HG02885 (cell line): ENCODE measurements around the gene C2CD3.
"Not testable (repeated sequence)": the region's sequence is repeated elsewhere in the genome, so short reads cannot be mapped to it uniquely, and the experiment has no call there.

Source experiments
- ATAC-seq: cut with Tn5 transposase; IDR thresholded peaks from one replicate; pipeline ENCODE4 v1.9.1; 2021; ENCODE audit warnings: mild to moderate bottlenecking; ENCODE audit not compliant: unreplicated experiment, poor library complexity

C2CD3 gene

GRCh38 chr11:74121804-74122203 is 49.0 kb downstream of the C2CD3 start:
- ATAC-seq: no peak

GRCh38 chr11:74120260-74121035 is 50.4 kb downstream of the C2CD3 start:
- not testable (repeated sequence) for ATAC-seq

- no peak for ATAC-seq
These were observed 54.1 kb downstream of the C2CD3 start for GRCh38 chr11:74116719-74117118.

GRCh38 chr11:74112877-74113276 is 57.9 kb downstream of the C2CD3 start:
- no peak for ATAC-seq

- no peak for ATAC-seq
These were observed 64.7 kb downstream of the C2CD3 start for GRCh38 chr11:74106124-74106523.

GRCh38 chr11:74102321-74102720 is 68.5 kb downstream of the C2CD3 start:
- ATAC-seq: no peak

- ATAC-seq: no peak
These were observed 70.1 kb downstream of the C2CD3 start for GRCh38 chr11:74100735-74101134.

- ATAC-seq: no peak
These were observed 70.6 kb downstream of the C2CD3 start for GRCh38 chr11:74100231-74100630.

- no peak for ATAC-seq
These were observed 73.0 kb downstream of the C2CD3 start for GRCh38 chr11:74097686-74098237.

GRCh38 chr11:74094393-74094792 is 76.4 kb downstream of the C2CD3 start:
- ATAC-seq: no peak

GRCh38 chr11:74092425-74092824 is 78.4 kb downstream of the C2CD3 start:
- no peak for ATAC-seq

GRCh38 chr11:74091549-74091948 is 79.3 kb downstream of the C2CD3 start:
- ATAC-seq: no peak

GRCh38 chr11:74090701-74091100 is 80.1 kb downstream of the C2CD3 start:
- no peak for ATAC-seq

GRCh38 chr11:74086242-74086884 is 84.4 kb downstream of the C2CD3 start:
- ATAC-seq: no peak

GRCh38 chr11:74085542-74085892 is 85.3 kb downstream of the C2CD3 start:
- no peak for ATAC-seq

- ATAC-seq: no peak
These were observed 85.8 kb downstream of the C2CD3 start for GRCh38 chr11:74084796-74085541.

GRCh38 chr11:74083927-74084326 is 86.9 kb downstream of the C2CD3 start:
- not testable (repeated sequence) for ATAC-seq

- ATAC-seq: no peak
These were observed 89.4 kb downstream of the C2CD3 start for GRCh38 chr11:74081428-74081827.

- ATAC-seq: no peak
These were observed 93.6 kb downstream of the C2CD3 start for GRCh38 chr11:74077193-74077592.

GRCh38 chr11:74072721-74073120 is 98.1 kb downstream of the C2CD3 start:
- ATAC-seq: no peak

- ATAC-seq: no peak
These were observed 98.5 kb downstream of the C2CD3 start for GRCh38 chr11:74072286-74072685.
